ENCODE measurements around the gene ADGRD2. TPM values are rescaled to one million over a fixed set of nuclear protein-coding genes. Genes with fewer than 3 reads are reported as not detected.

The ADGRD2 gene
- total and polyA plus RNA-seq, 2 of the 13 experiments (the other 11 are each of a cell fraction or from before 2014, with no cell fraction given), result not detected

DNA sequence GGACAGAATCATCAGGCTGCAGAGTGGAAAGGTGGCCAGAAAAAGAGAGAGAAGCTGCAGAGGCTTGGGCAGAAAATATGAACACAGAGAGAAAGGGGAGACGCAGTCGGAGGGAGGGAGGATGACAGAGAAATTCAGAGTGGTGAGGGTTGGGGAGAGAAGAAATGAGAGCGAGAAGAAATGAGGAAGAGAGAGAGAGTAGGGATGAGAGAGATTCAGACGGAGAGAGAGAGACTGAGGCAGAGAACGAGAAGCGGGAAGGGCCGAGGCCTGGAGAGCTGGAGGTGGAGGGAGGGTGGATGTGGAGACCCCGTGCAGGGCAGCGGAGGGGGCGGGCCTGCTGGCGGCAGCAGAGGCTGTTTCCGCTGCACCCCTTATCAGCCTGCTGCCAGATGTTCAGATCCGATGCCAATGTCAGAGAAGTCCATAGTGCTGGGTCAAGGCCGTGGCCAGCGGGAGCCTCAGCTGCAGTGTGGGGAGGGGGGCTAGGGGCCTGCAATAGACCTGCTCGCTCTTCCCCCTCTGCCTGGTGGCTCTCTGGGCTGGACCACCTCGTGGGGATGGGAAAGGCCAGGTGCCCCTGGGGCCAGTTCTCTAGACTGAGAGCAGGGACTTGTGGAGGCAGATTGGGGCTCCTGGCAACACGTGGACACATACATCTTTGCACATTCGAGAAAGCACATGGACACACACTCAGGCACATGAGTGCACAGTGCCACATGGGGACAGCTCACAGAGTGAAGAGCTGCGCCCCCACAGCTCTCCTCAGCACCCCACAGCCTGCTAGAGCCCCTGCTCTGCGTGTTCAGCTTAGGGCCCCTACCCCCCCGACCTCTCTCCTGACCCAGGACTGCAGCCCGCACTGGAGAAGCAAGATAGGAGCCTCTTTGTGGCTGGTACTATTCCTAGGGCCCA lies 61.9 kb downstream of the ADGRD2 start (continued):
- peak; percentile 78 for TF ChIP-seq HNF4G (IDR thresholded peaks at IDR 0.05; ENCODE audit: borderline replicate concordance, low read depth, low read length)
- TF ChIP-seq HNF4G (CRISPR knock-in tag; IDR thresholded peaks at IDR 0.05; ENCODE audit: borderline replicate concordance, low read depth), result no peak
- TF ChIP-seq ZNF878 (CRISPR knock-in tag; IDR thresholded peaks at IDR 0.05), result no peak
- peak; percentile 42; the same call in 1 of the 2 replicates for TF ChIP-seq KDM5B (CRISPR knock-in tag; IDR thresholded peaks at IDR 0.05; ENCODE audit: borderline replicate concordance)
- no peak for TF ChIP-seq ZNF660 (CRISPR knock-in tag; IDR thresholded peaks at IDR 0.05; ENCODE audit: borderline replicate concordance, low read depth)
- no peak for TF ChIP-seq TGIF2 (CRISPR knock-in tag; IDR thresholded peaks at IDR 0.05)
- TF ChIP-seq ZNF781 (CRISPR knock-in tag; IDR thresholded peaks at IDR 0.05; ENCODE audit: borderline replicate concordance, not compliant biosample characterization), result peak; percentile 33
- TF ChIP-seq U2AF1 (optimal IDR thresholded peaks at IDR 0.05; ENCODE audit: low read depth, low read length), result no peak
- TF ChIP-seq RBAK (CRISPR knock-in tag; IDR thresholded peaks at IDR 0.05), result no peak
- no peak for TF ChIP-seq LCORL (IDR thresholded peaks at IDR 0.05)
- TF ChIP-seq LCORL (CRISPR knock-in tag; IDR thresholded peaks at IDR 0.05), result peak; percentile 52
- no peak for TF ChIP-seq MYNN (CRISPR knock-in tag; IDR thresholded peaks at IDR 0.05; ENCODE audit: low read depth)
- TF ChIP-seq, protein P1, sequence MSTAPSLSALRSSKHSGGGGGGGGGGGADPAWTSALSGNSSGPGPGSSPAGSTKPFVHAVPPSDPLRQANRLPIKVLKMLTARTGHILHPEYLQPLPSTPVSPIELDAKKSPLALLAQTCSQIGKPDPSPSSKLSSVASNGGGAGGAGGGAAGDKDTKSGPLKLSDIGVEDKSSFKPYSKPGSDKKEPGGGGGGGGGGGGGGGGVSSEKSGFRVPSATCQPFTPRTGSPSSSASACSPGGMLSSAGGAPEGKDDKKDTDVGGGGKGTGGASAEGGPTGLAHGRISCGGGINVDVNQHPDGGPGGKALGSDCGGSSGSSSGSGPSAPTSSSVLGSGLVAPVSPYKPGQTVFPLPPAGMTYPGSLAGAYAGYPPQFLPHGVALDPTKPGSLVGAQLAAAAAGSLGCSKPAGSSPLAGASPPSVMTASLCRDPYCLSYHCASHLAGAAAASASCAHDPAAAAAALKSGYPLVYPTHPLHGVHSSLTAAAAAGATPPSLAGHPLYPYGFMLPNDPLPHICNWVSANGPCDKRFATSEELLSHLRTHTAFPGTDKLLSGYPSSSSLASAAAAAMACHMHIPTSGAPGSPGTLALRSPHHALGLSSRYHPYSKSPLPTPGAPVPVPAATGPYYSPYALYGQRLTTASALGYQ (CRISPR knock-in tag; IDR thresholded peaks at IDR 0.05), result no peak; the same call in 1 of the 2 replicates
- no peak for TF ChIP-seq NR2F2 (IDR thresholded peaks at IDR 0.05; ENCODE audit: borderline replicate concordance, low read depth)
- TF ChIP-seq MLLT10 (CRISPR knock-in tag; IDR thresholded peaks at IDR 0.05), result no peak
- TF ChIP-seq, protein P2, sequence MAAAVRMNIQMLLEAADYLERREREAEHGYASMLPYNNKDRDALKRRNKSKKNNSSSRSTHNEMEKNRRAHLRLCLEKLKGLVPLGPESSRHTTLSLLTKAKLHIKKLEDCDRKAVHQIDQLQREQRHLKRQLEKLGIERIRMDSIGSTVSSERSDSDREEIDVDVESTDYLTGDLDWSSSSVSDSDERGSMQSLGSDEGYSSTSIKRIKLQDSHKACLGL (CRISPR knock-in tag; IDR thresholded peaks at IDR 0.05), result peak; percentile 24; the same call in 1 of the 2 replicates
- no peak for TF ChIP-seq NCOA5 (CRISPR knock-in tag; IDR thresholded peaks at IDR 0.05)
- TF ChIP-seq ZFP90 (CRISPR knock-in tag; IDR thresholded peaks at IDR 0.05; ENCODE audit: borderline replicate concordance), result peak; percentile 56; the same call in 1 of the 2 replicates
- no peak for TF ChIP-seq ZNF432 (CRISPR knock-in tag; IDR thresholded peaks at IDR 0.05; ENCODE audit: borderline replicate concordance)
- TF ChIP-seq, protein P3, sequence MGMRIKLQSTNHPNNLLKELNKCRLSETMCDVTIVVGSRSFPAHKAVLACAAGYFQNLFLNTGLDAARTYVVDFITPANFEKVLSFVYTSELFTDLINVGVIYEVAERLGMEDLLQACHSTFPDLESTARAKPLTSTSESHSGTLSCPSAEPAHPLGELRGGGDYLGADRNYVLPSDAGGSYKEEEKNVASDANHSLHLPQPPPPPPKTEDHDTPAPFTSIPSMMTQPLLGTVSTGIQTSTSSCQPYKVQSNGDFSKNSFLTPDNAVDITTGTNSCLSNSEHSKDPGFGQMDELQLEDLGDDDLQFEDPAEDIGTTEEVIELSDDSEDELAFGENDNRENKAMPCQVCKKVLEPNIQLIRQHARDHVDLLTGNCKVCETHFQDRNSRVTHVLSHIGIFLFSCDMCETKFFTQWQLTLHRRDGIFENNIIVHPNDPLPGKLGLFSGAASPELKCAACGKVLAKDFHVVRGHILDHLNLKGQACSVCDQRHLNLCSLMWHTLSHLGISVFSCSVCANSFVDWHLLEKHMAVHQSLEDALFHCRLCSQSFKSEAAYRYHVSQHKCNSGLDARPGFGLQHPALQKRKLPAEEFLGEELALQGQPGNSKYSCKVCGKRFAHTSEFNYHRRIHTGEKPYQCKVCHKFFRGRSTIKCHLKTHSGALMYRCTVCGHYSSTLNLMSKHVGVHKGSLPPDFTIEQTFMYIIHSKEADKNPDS (CRISPR knock-in tag; IDR thresholded peaks at IDR 0.05), result no peak
- peak; percentile 29; the same call in 1 of the 2 replicates for TF ChIP-seq FOXK1 (CRISPR knock-in tag; IDR thresholded peaks at IDR 0.05; ENCODE audit: borderline replicate concordance, low read depth)
- 0 out of 2 replicates have a peak, but pooled peaks have one; percentile 7 for TF ChIP-seq ONECUT2 (CRISPR knock-in tag; IDR thresholded peaks at IDR 0.05)
- TF ChIP-seq SP1 (IDR thresholded peaks at IDR 0.05), result no peak
- no peak; the same call in 1 of the 2 replicates for TF ChIP-seq SP1 (CRISPR knock-in tag; IDR thresholded peaks at IDR 0.05)
- 0 out of 2 replicates have a peak, but pooled peaks have one; percentile 54 for TF ChIP-seq MZF1 (CRISPR knock-in tag; IDR thresholded peaks at IDR 0.05; ENCODE audit: borderline replicate concordance)

Data from HepG2 (cell line).